ENCODE data around the gene SH2D7.
A peak's percentile ranks its signal among the peaks of the same experiment; 100 is the strongest.

SH2D7 gene

DNA sequence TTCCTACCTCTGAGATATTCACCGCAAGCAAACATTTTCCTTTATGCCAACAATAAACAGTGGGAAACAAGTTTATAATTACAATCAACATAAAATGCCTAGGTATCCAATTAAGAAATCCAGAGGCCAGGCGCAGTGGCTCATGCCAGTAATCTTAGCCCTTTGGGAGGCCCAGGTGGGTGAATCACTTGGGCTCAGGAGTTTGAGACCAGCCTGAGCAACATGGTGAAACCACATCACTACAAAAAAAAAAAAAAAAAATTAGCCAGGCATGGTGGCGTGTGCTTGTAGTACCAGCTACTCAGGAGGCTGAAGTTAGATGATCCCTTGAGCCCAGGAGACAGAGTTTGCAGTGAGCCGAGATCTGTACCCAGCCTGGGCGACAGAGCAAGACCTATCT is 32.1 kb upstream of the SH2D7 start:
- DNase-seq (ENCODE audit: low spot score), result no peak

DNA sequence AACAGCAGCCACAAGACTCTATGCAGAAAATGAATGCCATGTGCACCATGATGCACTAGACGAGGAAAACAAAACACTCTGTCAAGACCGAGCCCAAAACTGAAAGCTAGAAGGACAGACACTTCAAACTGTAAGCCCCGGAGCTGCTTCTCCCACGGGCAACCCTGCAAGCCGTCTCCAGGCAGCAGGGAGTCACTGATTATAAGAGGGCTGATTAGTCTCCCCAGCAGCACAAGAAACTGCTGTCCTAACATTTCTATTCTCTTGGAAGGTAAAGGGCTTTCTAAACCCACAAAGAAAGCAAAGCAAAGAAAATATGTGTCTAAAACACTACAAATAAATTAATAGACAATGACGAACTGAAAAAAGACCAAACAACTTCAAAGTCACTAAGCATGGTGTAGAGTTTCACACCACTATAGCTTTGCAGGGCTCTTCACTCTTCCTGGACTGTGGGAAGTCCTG is 30.4 kb upstream of the SH2D7 start:
- no peak for DNase-seq (ENCODE audit: low spot score)

DNA sequence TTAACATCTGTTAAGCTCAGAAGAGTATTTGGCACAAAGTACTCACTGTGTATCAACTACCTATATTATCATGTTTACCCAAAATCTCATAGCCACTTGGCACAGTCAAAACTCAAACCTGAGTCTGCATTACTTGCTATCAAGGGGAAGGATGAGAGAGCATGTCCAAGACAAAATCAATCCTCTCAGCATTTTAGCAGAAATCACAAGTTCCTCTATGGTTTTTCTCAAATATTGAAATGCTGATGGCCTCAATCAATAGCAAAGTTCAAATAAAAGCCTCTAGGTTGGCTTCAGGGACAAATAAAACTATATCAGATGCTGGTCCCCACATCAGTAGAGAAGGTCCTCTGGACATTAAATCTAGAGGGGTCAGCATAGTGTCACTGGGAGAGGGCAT is 29.1 kb upstream of the SH2D7 start:
- no peak for DNase-seq (ENCODE audit: low spot score)

DNA sequence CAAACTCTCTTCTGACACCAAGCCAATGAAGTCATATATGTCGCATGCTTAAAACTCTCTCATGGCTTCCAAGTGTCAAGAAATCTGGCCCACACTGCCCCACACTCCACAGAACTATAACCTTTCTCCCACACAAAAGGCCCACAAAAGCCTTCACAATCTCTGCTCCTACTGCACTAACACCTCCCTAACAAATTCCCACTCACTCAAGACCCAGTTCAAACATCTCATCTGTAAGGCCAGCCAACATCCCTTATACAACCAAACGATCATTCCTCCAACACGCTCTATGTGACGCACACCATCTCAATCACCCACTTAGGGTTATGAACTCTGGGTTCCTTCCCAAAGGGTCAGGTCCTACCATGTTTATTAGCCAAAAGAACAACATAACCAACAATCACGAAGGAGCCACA is 28.4 kb upstream of the SH2D7 start:
- no peak for DNase-seq (ENCODE audit: low spot score)

DNA sequence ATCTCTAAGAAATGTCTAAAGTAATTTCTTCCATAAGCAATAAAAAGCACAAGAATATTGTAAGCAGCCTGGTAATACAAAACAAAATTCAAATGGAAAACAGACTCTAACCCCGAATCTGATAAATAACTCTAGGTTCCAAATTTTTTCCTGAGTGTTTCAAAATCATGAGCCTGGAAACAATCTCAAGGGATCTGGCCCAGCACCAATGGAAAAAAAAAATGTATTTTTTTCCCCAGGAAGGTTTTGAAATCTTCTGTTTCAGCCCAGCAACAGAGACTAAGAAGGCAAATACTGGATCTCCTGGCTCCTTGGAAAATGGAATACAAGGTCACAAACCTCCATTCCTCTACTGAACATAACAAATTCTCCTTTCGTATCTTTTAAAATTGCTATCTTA is 27.8 kb upstream of the SH2D7 start:
- DNase-seq (ENCODE audit: low spot score), result no peak

DNA sequence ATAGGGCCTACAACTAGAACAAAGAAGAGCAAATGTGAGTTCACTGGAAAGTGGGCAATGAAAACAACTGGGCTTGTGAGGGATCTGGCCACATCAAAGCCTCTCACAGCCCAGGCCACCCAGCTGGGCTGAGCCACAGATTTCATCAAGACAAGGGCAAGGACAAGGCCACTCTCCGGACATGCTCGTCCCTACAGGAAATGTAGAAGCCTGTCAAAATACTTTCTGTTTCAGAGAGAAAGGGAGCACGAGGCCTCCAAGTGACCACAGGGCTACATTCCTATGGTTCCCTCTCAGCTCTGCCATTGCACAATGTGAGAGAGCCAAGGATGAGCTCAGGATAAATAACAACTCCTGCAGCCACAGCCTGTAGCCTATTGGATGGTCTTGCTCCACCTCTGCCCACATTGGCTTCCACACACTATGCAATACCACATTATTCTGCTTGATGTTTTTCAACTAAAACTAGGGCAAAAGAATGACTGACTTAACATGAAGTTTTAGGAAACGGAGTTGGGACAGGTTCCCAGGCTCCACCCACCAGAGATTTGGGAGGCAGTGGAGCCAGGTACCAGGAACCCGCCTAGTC is 27.0 kb upstream of the SH2D7 start:
- no peak for DNase-seq (ENCODE audit: low spot score)

DNA sequence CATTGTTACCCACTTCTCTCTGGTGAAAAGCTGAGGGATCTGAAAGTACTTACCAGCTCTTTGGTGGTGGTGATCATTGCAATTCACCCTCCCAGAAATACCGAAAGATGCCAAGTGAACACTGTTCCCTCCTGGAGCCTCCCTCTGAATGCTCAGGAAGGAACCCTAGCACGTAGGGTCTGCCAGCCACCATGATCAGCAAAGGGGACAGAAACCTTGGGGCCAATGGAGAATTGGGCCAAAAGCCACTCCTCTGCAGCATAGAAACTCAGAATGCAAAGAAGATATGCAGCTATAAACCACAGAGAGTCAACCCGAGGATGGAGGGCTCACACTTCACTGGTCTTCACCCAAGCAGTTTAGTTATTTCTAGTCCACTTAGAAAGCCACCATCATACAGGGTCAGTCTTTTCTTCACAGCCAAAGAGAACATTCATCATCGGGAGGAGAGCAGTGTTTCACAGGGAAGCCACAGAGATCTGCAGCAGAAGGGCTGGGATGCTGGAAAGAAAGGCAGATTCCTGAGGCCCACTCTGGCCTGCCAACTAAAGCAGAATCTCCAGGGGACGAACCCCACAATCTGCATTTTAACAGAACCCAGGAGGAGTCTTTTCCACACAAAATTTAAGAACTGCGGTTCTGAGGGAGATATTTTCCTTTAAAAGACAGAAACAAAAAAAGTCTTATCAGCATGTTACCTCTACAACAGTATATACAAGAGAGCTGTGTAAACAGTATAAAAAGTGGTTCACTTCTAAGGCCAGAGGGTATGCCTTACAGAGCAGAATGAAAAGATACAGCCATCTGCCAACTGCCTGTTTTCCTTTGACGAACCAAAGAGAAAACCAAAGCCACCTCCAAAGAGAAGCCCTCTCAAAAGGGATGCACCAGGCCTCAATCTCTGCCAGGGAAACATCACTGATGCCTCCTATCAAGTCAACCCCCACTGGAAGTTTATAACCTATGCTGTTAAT is 26.1 kb upstream of the SH2D7 start:
- no peak for DNase-seq (ENCODE audit: low spot score)

DNA sequence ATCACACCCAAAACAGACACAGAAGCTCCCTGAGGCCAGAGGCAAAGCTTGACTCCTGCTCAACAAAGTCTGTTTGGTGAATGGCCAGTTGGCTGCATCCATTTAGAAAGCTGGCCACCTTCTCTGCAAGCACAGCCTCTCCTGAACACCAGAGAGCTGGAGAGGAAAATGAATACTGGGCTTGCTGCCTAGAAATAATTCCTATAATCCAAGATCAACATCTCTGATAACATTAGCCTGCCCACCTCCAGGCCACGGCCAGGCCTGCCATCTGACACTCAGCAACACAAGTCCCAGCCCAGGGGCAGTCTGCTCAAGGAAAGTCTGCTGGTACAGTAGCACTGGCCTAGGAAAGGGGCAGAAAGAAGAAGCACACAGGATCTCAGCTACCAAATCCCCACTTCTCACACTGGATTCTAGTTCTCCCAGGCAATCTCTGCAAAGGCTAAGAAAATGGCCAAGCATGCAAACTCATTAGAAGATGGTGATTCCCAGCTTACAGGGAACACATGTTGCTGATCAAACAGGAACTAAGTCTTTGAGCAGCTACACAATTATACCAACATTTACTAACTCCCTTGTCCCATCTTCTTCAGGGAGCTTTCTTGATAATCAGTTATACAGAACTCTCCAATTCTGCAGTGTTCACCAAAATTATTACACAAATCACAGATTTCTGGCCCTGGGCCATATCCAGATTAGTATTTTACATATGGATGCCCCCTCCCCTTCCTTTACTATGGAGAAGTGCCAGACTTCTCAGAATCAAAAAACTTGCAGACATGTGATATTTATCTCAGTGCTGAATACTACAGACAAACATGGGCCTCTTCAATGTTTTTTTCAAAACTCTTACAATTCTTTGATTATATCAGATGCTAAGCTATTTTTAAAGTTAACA is 24.8 kb upstream of the SH2D7 start:
- peak; percentile 70 for DNase-seq (ENCODE audit: low spot score)

DNA sequence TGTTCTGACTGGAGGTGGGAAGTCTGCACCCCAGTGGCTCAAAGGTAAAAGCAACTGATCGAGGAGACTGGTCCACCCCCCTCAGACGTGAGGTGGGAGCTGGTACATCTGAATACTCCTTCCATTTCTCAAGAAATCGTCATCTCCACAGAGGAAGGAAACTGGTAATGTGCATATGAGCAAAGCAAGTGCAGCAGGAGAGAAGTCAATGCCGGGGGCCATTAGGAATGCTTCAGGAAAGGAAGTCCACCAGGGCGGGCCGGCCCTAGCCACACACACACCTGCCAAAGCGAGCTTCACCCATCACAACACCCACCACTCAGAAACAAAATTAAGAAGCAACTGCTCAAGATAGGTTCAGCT is 23.3 kb upstream of the SH2D7 start:
- DNase-seq (ENCODE audit: low spot score), result no peak

DNA sequence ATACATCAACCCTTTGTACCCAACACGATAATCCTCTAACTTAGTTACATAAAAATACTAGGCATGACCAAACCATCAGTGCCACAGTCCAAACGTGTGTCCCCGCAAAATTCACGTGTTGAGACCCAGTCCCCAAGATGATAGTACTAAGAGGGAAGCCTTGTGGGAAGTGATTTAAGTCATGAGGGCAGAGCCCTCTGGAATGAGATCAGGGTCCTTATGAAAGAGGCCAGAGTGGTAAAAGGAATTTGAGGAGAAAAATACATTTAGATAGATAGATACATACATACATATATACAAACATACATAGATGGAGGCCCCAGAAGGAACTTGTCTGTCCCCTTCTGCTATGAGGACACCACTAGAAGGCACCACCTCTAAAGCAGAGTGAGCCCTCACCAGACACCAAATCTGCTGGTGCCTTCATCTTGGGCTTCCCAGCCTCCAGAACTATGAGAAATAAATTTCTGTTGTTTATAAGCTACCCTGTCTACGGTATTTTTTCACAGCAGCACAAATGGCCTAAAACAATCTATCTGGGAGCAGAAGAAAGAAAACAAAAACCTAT is 22.8 kb upstream of the SH2D7 start:
- DNase-seq (ENCODE audit: low spot score), result no peak

DNA sequence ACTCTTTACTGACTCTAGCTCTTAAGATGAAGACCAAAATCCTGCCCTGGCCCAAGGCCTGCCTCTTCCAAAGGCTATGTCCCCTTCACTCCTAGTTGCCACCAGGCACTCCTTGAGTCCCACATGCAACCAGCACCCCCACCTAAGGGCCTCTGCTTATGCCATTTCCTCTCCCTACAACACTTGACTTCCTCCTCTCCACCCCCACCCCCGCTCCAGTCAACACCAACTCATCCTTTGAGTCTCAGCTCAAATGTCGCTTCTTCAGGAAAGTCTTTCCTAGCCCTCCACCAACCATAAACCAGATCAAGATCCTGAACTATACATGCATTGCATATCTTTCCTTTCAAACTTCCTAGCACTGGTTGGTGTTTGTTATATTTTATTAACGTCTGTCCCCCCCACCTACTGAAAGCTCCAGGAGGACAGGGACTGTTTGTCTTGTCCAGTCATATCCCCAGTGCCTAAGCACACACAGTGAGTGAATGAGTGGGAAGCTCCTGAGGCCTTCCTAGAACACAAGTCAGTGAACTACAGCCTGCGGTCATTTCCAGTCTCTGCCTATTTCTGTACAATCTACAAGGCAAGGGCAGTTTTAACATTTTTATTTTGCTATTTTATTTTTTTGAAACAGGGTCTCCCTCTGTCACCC is 22.2 kb upstream of the SH2D7 start:
- no peak for DNase-seq (ENCODE audit: low spot score)

DNA sequence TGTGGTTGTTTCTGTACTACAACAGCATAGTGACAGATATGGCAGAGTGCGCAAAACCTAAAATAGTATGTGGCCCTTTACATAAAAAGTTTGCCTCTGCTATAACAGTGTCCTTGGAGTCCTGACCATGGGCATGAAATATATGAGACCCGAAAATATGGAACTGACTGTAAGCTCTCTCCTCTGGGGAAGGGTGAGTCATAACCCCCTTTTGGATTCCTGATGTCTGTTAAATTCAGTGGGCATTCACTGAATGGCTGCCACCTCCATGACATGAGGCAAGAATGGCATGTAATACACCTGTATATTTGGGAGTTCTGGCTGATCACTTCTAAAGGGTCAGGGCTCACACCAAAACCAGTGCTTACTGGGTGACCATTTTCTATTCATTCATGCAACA is 21.0 kb upstream of the SH2D7 start:
- DNase-seq (ENCODE audit: low spot score), result no peak

DNA sequence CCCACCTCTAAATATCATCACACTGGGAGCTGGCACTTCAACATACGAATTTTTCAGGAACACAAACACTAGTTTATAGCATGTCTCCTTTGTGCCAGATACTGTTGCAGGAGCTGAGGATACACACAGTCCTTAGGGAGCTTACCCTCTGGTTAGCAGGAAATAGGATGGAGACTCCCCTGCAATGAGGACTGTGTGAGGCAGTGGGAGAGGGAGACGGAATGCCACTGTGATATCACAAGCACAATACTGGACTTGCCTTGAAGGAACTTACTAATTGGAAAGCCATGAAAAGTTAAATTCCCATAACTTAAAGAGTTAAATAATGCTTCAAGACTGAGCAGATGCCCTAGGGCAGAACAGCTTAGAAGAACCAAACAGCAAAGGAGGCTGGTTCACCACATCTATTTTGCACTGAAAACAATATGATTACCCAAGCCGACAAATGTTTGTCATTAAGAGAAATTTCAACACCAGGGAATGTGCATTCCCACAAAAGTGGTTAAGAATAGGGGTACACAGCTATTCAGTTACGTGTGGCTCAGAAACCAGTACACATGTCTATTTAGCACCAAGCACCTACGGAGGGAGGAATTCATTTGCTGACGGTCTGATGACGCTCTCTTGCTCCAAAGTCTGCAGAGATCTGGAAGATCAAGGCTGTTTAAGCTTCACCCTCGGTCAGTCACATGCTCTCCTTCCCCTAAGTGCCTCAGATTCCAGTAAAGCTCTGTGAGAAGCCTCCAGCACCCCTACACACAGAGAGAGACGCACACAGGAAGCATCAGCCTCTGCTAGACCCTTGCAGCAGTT is 20.1 kb upstream of the SH2D7 start:
- no peak for DNase-seq (ENCODE audit: low spot score)

DNA sequence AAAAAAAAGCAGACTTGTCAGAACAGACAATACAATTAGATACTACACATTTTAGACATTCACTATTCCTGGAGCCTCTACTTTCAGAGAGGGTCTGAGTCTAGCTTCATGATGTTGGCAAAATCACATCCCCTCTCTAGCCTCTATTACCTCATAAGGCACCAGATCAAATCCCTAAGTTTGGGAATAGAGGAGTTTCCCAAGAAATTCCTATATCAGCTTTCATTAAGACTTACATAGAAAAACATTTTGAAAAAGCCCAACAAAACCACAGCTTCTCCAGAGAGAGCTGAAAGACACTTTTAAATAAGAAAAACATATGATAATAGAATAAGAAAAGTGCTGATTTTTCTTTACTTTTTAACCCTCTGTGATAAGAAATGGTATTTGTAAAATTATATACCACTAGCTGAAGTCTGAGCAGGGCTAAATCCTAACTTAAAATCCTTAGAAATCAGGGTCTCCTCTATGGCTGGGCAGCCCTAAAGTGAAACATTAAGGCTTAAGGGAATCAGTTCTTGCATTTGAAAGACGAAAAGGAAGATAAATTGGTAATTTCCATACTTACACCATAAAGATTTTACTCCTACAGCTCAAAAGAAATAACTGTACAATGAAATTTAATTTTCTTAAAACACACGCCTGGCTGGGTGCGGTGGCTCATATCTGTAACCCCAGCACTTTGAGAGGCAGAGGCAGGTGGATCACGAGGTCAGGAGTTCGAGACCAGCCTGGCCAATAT is 19.1 kb upstream of the SH2D7 start:
- no peak for DNase-seq (ENCODE audit: low spot score)

DNA sequence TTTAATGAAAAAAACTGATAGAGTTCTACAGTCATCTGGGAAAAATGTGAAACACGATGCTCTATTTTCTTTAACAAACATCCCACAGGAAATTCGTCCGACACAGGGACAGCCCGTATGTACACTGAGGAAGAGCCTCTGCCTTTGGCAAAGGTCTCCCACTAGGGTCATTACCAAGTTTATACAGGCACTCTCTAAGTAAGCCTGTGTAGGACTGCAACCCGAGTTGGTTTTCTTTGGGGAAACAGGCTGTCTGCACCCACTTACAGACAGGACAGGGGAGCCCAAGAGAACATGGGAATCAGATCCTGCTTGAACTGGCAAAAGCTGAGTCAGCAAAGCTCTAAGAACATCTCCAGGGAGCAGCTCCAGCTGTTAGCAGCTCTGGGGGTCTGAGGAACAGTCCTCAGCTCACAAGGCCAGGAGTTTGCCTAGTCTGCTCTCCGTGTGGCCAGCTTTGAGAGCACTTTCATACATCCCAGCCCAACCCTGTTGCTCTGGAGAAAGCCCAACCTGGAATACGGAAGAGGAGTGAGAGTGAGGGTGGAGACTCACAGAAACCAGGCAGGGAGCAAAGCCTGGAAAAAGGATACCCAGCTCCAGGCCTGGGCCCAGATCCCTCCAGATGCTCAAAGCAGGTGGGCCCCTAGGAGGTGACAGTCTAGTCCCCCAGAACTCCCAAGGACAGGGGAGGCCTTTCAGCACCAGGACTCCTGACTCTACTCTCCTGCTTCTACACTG is 16.7 kb upstream of the SH2D7 start:
- peak; percentile 47 for DNase-seq (ENCODE audit: low spot score)

DNA sequence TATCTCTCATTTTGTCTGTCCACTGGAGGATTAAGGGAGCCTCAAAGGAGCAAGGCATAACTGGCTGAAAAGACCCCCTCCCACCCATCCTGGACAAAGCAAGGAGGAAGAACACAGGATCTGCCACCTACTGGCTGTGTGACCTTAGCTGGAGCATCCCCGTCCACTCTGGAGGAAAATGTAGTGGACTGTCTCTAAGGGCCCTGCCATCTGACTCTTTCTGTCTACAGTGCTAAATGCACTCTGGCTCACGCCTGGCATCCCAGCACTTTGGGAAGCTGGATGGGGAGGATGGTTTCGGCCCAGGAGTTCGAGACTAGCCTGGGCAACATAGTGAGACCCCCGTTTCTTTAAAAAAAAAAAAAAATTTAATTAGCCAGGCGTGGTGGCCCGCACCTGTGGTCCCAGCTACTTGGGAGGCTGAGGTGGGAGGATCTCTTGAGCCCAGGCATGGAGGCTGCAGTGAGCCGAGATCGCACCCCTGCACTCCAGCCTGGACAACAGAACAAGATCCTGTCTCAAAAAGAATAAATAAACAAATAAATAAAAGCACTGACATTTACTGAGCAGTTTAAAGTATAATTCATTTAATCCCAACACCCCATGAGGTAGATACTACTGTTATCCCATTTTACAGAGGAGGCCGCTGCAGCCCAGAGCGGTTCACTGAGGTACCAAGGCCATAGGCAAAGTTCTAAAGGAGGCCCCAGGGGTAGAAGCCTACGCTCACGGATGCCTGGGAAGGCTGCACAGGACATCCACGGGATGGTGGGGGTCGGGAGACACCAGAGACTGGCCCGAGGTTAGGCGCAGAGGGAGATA is 15.9 kb upstream of the SH2D7 start:
- peak; percentile 41 for DNase-seq (ENCODE audit: low spot score)

DNA sequence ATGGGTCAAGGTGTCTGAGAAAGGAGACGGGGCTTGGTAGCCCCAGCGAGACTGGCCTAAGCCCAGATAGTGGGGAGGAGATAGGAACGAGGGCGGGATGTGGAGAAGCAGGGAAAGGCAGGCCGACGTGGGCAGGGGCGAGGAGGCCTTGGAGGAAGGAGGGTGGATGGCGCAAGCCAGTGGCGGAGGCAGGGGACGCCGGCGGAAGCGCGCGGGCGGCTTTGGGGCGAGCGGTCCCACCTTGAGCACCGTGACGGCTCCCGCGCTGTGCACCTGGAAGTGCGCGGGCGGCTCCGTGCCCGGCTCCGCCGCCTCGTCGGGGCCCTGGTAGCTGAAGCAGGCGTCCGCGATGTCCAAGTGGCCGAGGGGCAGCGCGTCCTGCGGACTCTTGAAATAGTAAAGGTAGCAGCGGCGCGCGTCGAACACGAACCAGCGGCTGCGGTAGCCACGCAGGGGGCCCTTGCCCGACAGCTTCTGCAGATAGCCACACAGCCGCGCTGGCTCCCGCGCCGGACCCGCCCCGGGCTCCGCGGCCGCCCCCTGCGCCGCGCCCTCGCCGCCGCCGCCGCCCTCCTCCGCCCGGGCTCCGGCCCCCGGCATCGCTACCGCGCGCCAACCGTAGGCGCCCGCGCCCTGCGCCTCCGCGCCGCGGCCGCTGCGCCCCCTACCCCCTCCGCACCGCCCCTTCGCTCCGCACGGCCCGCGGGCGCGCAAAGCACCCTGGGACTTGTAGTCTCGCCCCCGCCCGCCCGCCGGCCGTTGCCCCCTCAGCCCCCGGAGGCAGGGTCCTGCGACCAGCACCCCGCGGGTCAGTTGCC is 15.1 kb upstream of the SH2D7 start, which contains the start of gene TBC1D2B:
TBC1D2B (minus strand) TSS at position 659 of the 818 bp plus-strand sequence; CDS start at position 600, 59 bp downstream.
- DNase-seq (ENCODE audit: low spot score), result peak; percentile 51
